NCI-H2171 treated with DMSO at 0.1 percent for 48 hours (cell line): Measurements from ENCODE around the gene LRRC49.

Experiments used
- DNase-seq: peaks from one replicate; lab custom pipeline; 2025; lab: John Stamatoyannopoulos, UW

Gene LRRC49

GRCh38 chr15:71092056-71092600, 199.5 kb downstream of the LRRC49 start:
- DNase-seq, result no peak

GRCh38 chr15:71093054-71094024, 200.7 kb downstream of the LRRC49 start:
- DNase-seq, result no peak

GRCh38 chr15:71094137-71094536, 201.5 kb downstream of the LRRC49 start:
- DNase-seq, result no peak

GRCh38 chr15:71096676-71097075, 204.1 kb downstream of the LRRC49 start:
- no peak for DNase-seq

- DNase-seq, result no peak
These were observed 205.3 kb downstream of the LRRC49 start for GRCh38 chr15:71097890-71098289.

- DNase-seq, result no peak
These were observed 206.3 kb downstream of the LRRC49 start for GRCh38 chr15:71098920-71099319.
